Erythroblast (primary cell): ENCODE measurements around the gene KIF20A.

ENCODE experiments used
- GATA1 ChIP-seq: IDR thresholded peaks from 2 replicates; pipeline ENCODE4 v1.6.1; 2011; ENCODE audit warnings: low read depth, mild to moderate bottlenecking, control low read depth, low read length, moderate library complexity
- POLR2A ChIP-seq: IDR thresholded peaks from 2 replicates; pipeline ENCODE4 v1.6.1; 2011; ENCODE audit warnings: mild to moderate bottlenecking, low read length

GRCh38 chr5:138226910-138227309 is 48.0 kb downstream of the KIF20A start:
- TF ChIP-seq POLR2A (no peak), GATA1 (no peak)
